ENCODE results near the gene FAM110A.

Gene FAM110A

DNA sequence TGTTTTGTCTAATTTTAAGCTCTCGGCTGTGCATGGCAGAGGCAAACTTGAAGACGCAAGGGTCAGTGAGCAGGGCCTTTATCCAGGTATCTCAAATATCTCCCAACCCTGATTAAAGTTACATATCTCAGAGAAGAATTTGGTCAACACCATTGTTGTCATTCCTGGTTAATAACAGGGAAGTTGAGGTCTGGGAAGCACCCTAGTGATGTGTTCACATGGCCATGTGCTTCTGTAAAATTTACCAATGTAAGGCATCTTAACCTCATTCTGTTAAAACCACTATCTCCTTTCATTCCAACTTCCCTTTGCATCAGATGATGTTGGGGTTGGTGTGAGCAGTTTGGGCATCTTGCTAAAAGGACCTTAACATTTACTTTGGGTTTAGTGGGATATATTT lies 4.0 kb upstream of the FAM110A start:
- CTCF ChIA-PET = interaction anchor here (0.6 kb wide), 1 partner anchor 15 kb away, joined by 3 read pairs; no protein-coding TSS in a partner anchor
- no peak for DNase-seq
- Mint-ChIP-seq H3K27ac (no peak overlapping the region), H3K9me3 (no peaks in the 10 kb centered on the region), H3K36me3 (peaks cover 1% of the 10 kb centered on the region), H3K4me1 (peaks cover 10% of the 10 kb centered on the region), H3K4me3 (no peak overlapping the region), H3K27me3 (peaks cover 11% of the 10 kb centered on the region)

DNA sequence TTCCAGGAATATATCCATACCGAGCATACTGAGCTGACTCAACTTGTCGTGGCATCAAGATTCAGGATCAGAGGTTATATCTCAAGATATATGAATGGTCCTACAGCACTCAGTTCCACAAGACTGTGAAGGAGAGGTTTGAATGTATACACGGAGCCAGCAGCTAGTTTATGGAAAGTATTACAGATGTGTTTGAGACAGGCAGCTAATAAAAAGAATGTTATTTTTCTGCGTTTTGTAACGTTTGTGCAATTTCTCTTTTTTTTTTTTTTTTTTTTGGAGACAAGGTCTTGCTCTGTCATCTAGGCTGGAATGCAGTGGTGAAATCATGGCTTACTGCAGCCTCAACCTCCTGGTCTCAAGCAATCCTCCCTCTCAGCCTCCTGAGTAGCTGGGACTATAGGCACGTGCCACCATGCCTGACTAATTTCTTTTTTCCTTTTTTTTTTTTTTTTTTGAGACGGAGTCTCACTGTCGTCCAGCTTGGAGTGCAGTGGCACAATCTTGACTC lies 3.4 kb upstream of the FAM110A start:
- H3K4me1 Mint-ChIP-seq = peaks cover 15% of the 10 kb centered on the region
- no peak for DNase-seq
- no peak overlapping the region for H3K27ac Mint-ChIP-seq
- H3K9me3 Mint-ChIP-seq = no peaks in the 10 kb centered on the region
- no peak overlapping the region for H3K4me3 Mint-ChIP-seq
- H3K36me3 Mint-ChIP-seq = peaks cover 1% of the 10 kb centered on the region
- H3K27me3 Mint-ChIP-seq = peaks cover 11% of the 10 kb centered on the region
- CTCF ChIA-PET = interaction anchor here (0.6 kb wide), 1 partner anchor 16 kb away, joined by 3 read pairs; no protein-coding TSS in a partner anchor

DNA sequence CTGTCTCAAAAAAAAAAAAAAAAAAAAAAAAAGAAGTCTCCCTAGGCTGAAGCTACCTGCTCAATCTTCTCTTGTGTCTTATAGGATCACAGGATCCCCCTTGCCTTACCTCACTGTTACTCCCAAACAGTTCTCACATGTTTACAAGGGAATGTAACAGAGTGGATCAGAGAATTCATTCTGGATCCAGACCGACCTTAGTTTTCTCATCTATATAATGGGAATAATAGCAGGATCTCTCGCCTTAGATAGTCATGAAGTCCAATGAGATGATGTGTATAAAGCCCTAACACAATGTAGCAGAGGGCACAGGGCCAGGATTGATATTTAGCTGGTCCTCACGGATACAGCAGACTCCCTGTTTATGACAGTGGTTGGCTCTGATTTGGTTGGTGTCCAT lies 2.3 kb upstream of the FAM110A start:
- H3K4me1 Mint-ChIP-seq = peaks cover 25% of the 10 kb centered on the region
- peaks cover 11% of the 10 kb centered on the region for H3K27me3 Mint-ChIP-seq
- CTCF ChIA-PET = interaction anchor here (0.6 kb wide), 2 partner anchors 39 to 125 kb away, joined by 3 read pairs; no protein-coding TSS in a partner anchor
- H3K36me3 Mint-ChIP-seq = peaks cover 3% of the 10 kb centered on the region
- no peak overlapping the region for H3K4me3 Mint-ChIP-seq
- no peak overlapping the region for H3K27ac Mint-ChIP-seq
- no peaks in the 10 kb centered on the region for H3K9me3 Mint-ChIP-seq
- DNase-seq = no peak

DNA sequence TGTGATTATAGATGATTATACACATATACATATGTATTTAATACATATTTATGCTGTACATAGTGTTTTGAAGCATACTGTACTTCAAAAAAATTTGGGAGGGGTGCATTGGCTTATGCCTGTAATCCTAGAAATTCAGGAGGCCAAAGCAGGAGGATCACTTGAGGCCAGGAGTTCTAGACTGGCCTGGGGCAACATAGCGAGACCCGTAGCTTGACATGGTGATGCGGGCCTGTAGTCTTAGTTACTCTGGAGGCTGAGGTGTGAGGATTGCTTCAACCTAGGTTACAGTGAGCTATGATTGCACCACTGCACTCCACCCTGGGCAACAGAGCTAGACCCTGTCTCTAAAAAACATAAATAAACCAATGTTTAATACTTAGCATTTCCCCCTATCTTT lies 1.6 kb upstream of the FAM110A start:
- H3K36me3 Mint-ChIP-seq = peaks cover 3% of the 10 kb centered on the region
- DNase-seq = no peak
- H3K4me1 Mint-ChIP-seq = peaks cover 32% of the 10 kb centered on the region
- no peak overlapping the region for H3K27ac Mint-ChIP-seq
- no peaks in the 10 kb centered on the region for H3K9me3 Mint-ChIP-seq
- peaks cover 8% of the 10 kb centered on the region for H3K27me3 Mint-ChIP-seq
- H3K4me3 Mint-ChIP-seq = no peak overlapping the region
- CTCF ChIA-PET = interaction anchor here (0.7 to 2.4 kb wide), 5 partner anchors 12 to 142 kb away, joined by 3 to 13 read pairs (median 4); no protein-coding TSS in a partner anchor

DNA sequence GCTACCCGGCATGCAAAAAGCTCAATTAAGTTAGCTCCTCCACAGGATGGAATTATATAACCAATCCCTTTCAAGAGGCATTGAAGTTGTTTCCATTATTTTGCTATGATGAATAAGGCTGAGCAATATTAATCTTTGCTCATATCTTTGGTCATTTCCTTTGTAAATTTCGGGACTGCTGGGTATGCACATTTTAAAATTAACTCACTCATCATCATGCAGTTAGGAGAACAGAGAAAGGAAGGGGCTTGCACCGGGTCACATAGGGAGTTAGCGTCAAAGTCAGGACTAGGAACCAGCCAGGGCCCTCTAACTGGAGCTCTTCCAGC lies 430 bp upstream of the FAM110A start:
- CTCF ChIA-PET = interaction anchor here (0.6 to 2.4 kb wide), 9 partner anchors 11 to 424 kb away, joined by 3 to 13 read pairs (median 4); no protein-coding TSS in a partner anchor
- Mint-ChIP-seq H3K36me3 (peaks cover 8% of the 10 kb centered on the region), H3K4me1 (peaks cover 39% of the 10 kb centered on the region), H3K9me3 (no peaks in the 10 kb centered on the region), H3K27ac (peak overlapping the region; percentile 80), H3K27me3 (peaks cover 7% of the 10 kb centered on the region), H3K4me3 (peak overlapping the region; percentile 92)
- no peak for DNase-seq

DNA sequence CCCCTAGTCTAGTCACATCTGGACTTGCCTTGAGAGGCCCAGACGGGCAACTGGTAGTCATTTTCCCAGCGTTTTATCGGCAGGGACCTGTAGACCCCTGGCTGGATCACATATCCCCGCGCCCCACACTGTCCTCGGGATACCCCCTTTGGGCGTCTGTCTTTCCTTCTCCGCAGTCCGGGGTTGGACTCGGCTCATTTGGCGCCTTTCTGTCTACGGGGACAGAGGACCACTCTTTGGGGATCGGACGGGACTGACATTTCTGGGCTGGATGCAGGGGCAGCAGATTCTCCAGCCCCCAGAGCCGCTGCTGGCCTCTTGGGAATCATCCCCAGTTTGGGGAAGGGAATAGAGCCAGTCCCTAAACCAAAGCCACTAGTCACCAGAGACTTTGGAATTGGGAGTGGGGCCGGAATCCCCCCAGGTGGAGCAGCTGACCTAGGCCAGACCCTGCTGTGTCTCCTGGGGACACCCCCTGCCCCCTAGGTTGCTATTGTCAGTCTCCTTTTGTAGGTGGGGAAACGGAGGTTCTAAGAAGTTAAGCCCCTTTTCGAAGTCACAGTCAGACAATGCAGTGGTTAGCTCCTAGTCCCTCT lies 734 bp downstream of the FAM110A start:
- Mint-ChIP-seq H3K27ac (peak overlapping the region; percentile 68), H3K4me1 (peaks cover 47% of the 10 kb centered on the region), H3K4me3 (peak overlapping the region; percentile 92), H3K36me3 (peaks cover 15% of the 10 kb centered on the region), H3K27me3 (no peaks in the 10 kb centered on the region), H3K9me3 (no peaks in the 10 kb centered on the region)
- CTCF ChIA-PET = interaction anchor here (1.4 to 2.4 kb wide), 4 partner anchors 10 to 127 kb away, joined by 3 to 13 read pairs (median 8); no protein-coding TSS in a partner anchor
- DNase-seq = no peak

DNA sequence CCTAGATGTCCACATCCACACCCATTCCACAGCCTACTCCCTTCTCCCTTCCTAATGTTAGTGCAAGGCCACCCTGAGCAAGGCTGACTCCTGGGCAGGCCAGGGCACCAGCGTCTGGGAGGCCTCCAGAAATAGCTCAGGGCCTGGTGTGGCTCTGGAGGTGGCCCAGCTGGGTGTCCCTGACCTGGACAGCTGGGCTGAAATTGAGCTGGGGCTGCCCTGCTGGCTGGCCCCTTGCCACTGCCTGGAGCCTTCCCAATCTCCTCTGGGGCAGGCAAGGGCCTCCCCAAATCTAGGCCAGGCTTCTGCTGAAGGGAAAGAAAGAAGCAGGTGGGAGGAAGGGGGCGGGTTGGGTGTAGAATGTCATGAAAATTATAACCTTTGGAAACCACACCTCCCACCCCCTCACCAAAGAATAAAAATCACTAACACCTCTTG lies 2.1 kb downstream of the FAM110A start:
- Mint-ChIP-seq H3K36me3 (peaks cover 25% of the 10 kb centered on the region), H3K4me3 (peak overlapping the region; percentile 59), H3K9me3 (no peaks in the 10 kb centered on the region), H3K27me3 (no peaks in the 10 kb centered on the region), H3K27ac (peak overlapping the region; percentile 10), H3K4me1 (peaks cover 57% of the 10 kb centered on the region)
- CTCF ChIA-PET = interaction anchor here (1.0 to 1.4 kb wide), 2 partner anchors 51 to 121 kb away, joined by 3 to 6 read pairs; no protein-coding TSS in a partner anchor
- no peak for DNase-seq

DNA sequence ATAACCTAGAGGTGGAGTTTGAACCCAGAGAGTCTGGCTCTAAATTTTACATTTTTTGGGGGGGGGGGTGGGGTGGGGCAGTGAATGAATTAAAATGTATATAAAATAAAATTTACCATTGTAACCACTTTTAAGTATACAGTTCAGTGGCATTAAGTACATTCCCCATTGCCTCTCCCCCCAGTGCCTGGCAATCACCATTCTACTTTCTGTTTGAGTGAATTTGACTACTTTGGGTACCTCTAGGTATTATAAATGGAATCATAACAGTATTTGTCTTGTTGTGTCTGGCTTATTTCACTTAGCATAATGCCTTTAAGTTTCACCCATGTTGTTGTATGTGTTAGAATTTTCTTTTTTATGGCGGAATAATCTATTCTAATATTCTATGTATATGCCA lies 2.7 kb downstream of the FAM110A start:
- H3K9me3 Mint-ChIP-seq = no peaks in the 10 kb centered on the region
- peak overlapping the region; percentile 26 for H3K4me3 Mint-ChIP-seq
- CTCF ChIA-PET = interaction anchor here (1.4 kb wide), 1 partner anchor 120 kb away, joined by 6 read pairs; no protein-coding TSS in a partner anchor
- DNase-seq = no peak
- H3K4me1 Mint-ChIP-seq = peaks cover 60% of the 10 kb centered on the region
- H3K27ac Mint-ChIP-seq = no peak overlapping the region
- H3K27me3 Mint-ChIP-seq = no peaks in the 10 kb centered on the region
- peaks cover 26% of the 10 kb centered on the region for H3K36me3 Mint-ChIP-seq

DNA sequence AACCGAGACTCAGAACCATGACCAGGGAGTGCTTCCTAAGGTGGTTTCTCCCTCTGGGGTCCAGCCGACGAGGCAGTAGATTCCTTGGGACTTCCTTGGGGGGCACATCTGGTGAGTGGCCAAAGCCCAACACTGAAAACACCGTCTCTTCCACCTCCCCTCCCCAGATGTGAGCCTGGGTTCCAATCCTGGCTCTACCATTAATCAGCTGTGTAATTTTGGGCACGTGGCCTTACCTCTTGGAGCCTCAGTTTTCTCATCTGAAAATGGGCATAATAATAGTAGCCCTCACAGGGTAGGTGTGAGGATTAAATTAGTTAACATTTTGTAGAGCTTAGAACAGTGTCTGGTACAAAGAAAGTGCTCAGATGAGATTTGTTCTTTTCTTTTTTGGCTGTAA lies 5.5 kb downstream of the FAM110A start:
- H3K4me3 Mint-ChIP-seq = no peak overlapping the region

DNA sequence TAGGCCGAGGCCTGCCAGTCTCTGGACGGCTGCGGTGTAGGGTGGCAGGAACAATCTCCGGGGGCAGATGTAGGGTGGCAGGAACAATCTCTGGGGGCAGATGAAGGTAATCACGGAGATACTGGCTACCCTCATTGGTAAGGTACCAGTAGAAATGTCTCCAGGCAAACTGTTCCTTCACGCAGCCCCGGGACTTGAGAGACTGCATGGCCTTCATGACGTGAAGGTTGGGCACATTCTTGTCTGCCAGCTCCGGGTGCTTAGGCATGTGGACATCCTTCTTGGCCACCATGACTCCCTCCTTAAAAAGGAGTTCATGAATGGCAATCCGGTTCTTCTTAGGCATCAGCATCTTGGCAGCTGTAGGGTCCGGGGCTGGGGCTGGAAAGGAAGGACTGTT lies 6.1 kb downstream of the FAM110A start:
- no peaks in the 10 kb centered on the region for H3K27me3 Mint-ChIP-seq
- CTCF ChIA-PET = no interaction called here
- no peak overlapping the region for H3K27ac Mint-ChIP-seq
- H3K4me3 Mint-ChIP-seq = peak overlapping the region; percentile 28
- no peaks in the 10 kb centered on the region for H3K9me3 Mint-ChIP-seq
- H3K36me3 Mint-ChIP-seq = peaks cover 31% of the 10 kb centered on the region
- no peak for DNase-seq
- peaks cover 73% of the 10 kb centered on the region for H3K4me1 Mint-ChIP-seq

More for the DNA sequence above, 5.5 kb downstream of the FAM110A start:
- H3K9me3 Mint-ChIP-seq = no peaks in the 10 kb centered on the region
- no peak for DNase-seq
- no peak overlapping the region for H3K27ac Mint-ChIP-seq
- peaks cover 73% of the 10 kb centered on the region for H3K4me1 Mint-ChIP-seq
- peaks cover 30% of the 10 kb centered on the region for H3K36me3 Mint-ChIP-seq
- no peaks in the 10 kb centered on the region for H3K27me3 Mint-ChIP-seq
- CTCF ChIA-PET = no interaction called here

DNA sequence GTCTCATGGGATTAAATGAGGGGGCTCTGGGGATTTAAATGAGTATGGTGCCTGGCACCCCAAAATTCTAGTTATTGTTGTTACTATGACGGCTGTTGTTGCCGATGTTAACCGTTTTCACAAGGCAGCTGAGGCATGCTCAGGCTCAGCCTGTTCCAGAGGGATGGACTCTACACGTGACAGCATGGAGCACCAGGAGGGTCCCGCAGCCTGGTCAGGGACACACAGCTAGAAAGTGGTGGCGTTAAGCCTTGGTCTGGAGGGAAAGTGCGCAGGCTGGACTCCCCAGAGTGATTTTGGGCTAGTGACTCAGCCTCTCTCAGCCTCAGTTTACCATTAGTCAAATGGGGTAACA lies 7.0 kb downstream of the FAM110A start:
- Mint-ChIP-seq H3K27ac (no peak overlapping the region), H3K36me3 (peaks cover 32% of the 10 kb centered on the region), H3K4me3 (peak overlapping the region; percentile 58), H3K4me1 (peaks cover 66% of the 10 kb centered on the region), H3K9me3 (no peaks in the 10 kb centered on the region), H3K27me3 (no peaks in the 10 kb centered on the region)
- CTCF ChIA-PET = no interaction called here
- no peak for DNase-seq

DNA sequence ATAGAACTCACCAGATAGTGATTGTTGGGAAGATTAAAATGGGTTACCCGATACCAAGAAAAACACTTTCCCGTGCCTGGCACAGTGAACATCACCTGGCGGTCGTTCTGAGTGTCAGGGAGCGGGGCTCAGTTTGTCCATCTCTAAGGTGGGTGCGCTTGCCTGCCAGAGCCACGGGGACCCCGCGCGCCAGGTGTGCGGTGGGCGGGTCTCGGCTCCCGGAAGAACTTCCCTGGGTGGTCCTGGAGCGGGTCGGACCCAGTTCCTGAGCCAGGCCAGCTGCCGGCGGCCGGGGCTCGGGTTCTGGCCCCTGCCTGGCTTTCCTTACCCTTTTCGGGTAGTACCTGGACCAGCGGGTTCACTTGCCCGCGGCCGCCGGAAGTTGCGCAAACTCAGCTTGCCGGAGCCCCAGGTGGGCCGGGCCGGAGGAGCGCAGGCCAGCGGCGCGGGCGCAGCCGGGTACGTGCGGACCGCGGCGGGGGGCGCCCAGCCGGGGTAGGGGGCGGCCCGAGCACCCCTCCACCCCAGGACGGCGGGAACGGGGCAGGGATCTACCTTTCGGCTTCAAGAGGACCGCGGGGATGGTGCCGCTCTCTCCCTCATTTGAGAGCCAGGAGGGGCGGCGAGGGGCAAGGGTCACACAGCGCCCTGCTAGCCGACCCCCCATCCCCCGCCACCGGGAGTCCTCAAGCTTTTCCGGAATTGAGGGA lies 7.5 kb downstream of the FAM110A start:
- Mint-ChIP-seq H3K9me3 (no peaks in the 10 kb centered on the region), H3K27me3 (no peaks in the 10 kb centered on the region), H3K36me3 (peaks cover 37% of the 10 kb centered on the region), H3K27ac (no peak overlapping the region), H3K4me1 (peaks cover 63% of the 10 kb centered on the region), H3K4me3 (peak overlapping the region; percentile 65)
- DNase-seq = peak; percentile 56
- CTCF ChIA-PET = no interaction called here

DNA sequence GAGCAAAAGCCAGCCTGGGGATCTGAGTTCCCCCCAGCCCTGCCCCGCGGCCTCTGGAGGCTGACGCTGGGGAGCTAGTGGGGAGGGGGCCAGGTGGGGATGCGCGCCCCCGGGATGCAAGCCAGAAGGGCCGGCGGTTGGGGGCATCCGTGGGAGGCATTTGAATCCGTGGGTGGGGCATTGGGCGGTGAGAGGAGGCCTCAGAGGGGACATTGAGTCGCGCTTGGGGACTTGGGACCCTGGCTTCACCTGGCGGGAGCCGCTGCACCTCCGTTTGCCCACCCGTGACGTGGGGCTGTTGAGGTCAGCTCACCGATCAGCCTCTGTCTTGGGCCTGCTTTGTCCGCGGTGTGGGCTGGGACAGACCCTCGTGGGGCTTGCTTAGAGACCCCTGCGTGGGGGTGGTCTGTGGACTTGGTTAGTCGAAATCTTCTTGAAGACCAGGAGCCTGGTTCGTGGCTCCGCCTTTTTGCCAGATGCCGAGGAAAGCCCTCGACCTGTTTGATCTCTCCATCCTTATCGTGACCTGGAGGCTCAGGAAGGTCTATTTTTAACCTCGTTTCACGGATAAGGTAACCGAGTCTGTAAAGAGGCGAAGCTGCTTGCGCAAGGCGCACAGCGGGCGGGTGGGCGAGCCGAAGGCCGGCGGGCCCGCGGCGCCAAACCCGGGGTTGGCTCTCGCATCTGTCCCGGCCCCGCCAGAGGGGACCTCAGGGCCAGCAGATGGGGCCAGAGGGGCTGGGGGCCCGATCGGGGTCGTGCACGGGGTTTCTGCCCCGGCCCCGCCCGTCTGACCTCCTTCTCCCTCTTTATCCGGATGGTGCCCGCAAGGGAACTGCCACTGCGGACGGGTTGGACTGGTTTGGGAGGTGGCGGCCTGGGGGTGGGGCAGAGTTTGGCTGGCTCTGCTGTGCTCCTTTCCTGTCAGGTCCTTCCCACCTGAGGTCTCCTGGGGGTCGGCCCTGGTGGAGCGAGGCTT lies 8.3 kb downstream of the FAM110A start:
- Mint-ChIP-seq H3K4me1 (peaks cover 64% of the 10 kb centered on the region), H3K27ac (no peak overlapping the region), H3K4me3 (peak overlapping the region; percentile 65), H3K9me3 (no peaks in the 10 kb centered on the region), H3K27me3 (no peaks in the 10 kb centered on the region), H3K36me3 (peaks cover 44% of the 10 kb centered on the region)
- CTCF ChIA-PET = no interaction called here
- no peak for DNase-seq

DNA sequence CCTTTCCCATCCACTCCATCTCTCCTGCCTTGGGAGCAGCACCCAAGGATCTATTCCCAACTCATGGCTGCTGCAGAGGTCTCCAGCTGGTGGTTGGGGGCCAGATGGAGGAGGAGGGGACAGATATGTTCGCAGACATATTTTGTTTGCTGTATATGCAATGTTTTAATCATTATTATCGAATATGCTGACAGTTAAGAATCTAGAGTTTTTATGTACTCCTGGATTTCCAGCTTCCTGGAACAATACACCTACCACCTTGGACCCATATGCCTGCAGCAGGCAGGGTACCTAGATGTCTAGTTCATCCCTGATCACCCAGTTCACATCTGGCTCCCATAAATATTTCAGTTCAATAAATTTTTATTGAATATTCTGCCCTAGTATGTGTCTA lies 9.0 kb downstream of the FAM110A start:
- no peak for DNase-seq
- Mint-ChIP-seq H3K27ac (no peak overlapping the region), H3K4me1 (peaks cover 65% of the 10 kb centered on the region), H3K4me3 (no peak overlapping the region), H3K27me3 (no peaks in the 10 kb centered on the region), H3K9me3 (no peaks in the 10 kb centered on the region), H3K36me3 (peaks cover 46% of the 10 kb centered on the region)
- CTCF ChIA-PET = interaction anchor here (2.1 kb wide), 1 partner anchor 9 kb away, joined by 13 read pairs; the partner anchor contains the start of gene FAM110A
